ENCODE data around the gene ZNF93.
"Not testable (repeated sequence)": the region's sequence is repeated elsewhere in the genome, so short reads cannot be mapped to it uniquely, and the experiment has no call there.

DNA sequence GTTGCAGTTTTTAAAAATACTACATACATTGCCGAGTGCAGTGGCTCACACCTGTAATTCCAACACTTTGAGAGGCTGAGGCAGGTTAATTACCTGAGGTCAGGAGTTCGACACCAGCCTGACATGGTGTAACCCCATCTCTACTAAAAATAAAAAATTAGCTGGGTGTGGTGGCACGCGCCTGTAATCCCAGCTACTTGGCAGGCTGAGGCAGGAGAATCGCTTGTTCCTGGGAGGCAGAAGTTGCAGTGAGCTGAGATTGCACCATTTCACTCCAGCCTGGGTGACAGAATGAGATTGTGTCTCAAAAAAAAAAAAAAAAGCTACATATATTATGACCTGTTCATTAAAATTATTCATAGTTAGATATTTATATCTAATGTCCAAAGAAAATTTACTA is 30.7 kb upstream of the ZNF93 start:
- not testable (repeated sequence) for TF ChIP-seq POLR2A (IDR thresholded peaks at IDR 0.05; ENCODE audit: low read length); GATA1 (IDR thresholded peaks at IDR 0.05; ENCODE audit: low read depth, low read length)
